Fibroblast of skin of left biceps (primary cell): ENCODE data around the gene LCN6.
A peak's percentile ranks its signal among the peaks of the same experiment; 100 is the strongest.

Experiments
- DNase-seq, 2 experiments: peaks; one replicate each; pipeline ENCODE4 v3.0.0-alpha.2; 2013; ENCODE audit warnings: low read depth in 2 of 2

The LCN6 gene

GRCh38 chr9:136725612-136726011 lies 22.7 kb downstream of the LCN6 start:
- no peak for DNase-seq

GRCh38 chr9:136724772-136725171 lies 23.6 kb downstream of the LCN6 start:
- no peak for DNase-seq

- DNase-seq, result no peak
Observed at GRCh38 chr9:136723989-136724388, 24.3 kb downstream of the LCN6 start.

- DNase-seq, result no peak
Observed at GRCh38 chr9:136723362-136723976, 24.9 kb downstream of the LCN6 start.

GRCh38 chr9:136722969-136723356 lies 25.4 kb downstream of the LCN6 start:
- no peak for DNase-seq

GRCh38 chr9:136722093-136722968 lies 26.0 kb downstream of the LCN6 start:
- no peak for DNase-seq

- no peak for DNase-seq
Observed at GRCh38 chr9:136721339-136722092, 26.8 kb downstream of the LCN6 start.

GRCh38 chr9:136720898-136721338 lies 27.4 kb downstream of the LCN6 start:
- no peak for DNase-seq

- peak in 1 of 2 experiments; percentile 6 for DNase-seq
Observed at GRCh38 chr9:136720251-136720897, 28.0 kb downstream of the LCN6 start.

- DNase-seq, result no peak
Observed at GRCh38 chr9:136719195-136719880, 29.0 kb downstream of the LCN6 start.

- no peak for DNase-seq
Observed at GRCh38 chr9:136718345-136719194, 29.8 kb downstream of the LCN6 start.

GRCh38 chr9:136717399-136717798 lies 30.9 kb downstream of the LCN6 start:
- no peak for DNase-seq

GRCh38 chr9:136714893-136715274 lies 33.4 kb downstream of the LCN6 start:
- no peak for DNase-seq

- DNase-seq, result no peak
Observed at GRCh38 chr9:136714096-136714892, 34.0 kb downstream of the LCN6 start.

GRCh38 chr9:136713550-136713949 lies 34.8 kb downstream of the LCN6 start:
- DNase-seq, result no peak

GRCh38 chr9:136712690-136713544 lies 35.4 kb downstream of the LCN6 start:
- DNase-seq, result no peak

GRCh38 chr9:136711751-136712689 lies 36.3 kb downstream of the LCN6 start, which contains the start of gene DIPK1B:
DIPK1B (plus strand) TSS chr9:136712572; CDS start chr9:136712666, 94 bp downstream.
- no peak for DNase-seq
